HG03460 (cell line): ENCODE measurements around the gene CD274.
"Not testable (repeated sequence)": the region's sequence is repeated elsewhere in the genome, so short reads cannot be mapped to it uniquely, and the experiment has no call there.

Source experiments
- ATAC-seq: cut with Tn5 transposase; IDR thresholded peaks from one replicate; pipeline ENCODE4 v1.9.1; 2021; ENCODE audit not compliant: unreplicated experiment

Gene CD274

GRCh38 chr9:5460157-5460556 is 9.8 kb downstream of the CD274 start:
- no peak for ATAC-seq

- ATAC-seq: not testable (repeated sequence)
Observed at GRCh38 chr9:5464831-5465330, 14.5 kb downstream of the CD274 start.

- no peak for ATAC-seq
Observed at GRCh38 chr9:5466005-5466404, 15.7 kb downstream of the CD274 start.

GRCh38 chr9:5466766-5467165 is 16.4 kb downstream of the CD274 start:
- ATAC-seq: no peak

- ATAC-seq: no peak
Observed at GRCh38 chr9:5468850-5469249, 18.5 kb downstream of the CD274 start.

- ATAC-seq: no peak
Observed at GRCh38 chr9:5470122-5470521, 19.8 kb downstream of the CD274 start.

GRCh38 chr9:5470816-5471215 is 20.5 kb downstream of the CD274 start:
- ATAC-seq: no peak

GRCh38 chr9:5475611-5476010 is 25.3 kb downstream of the CD274 start:
- ATAC-seq: not testable (repeated sequence)

- ATAC-seq: no peak
Observed at GRCh38 chr9:5478206-5478605, 27.9 kb downstream of the CD274 start.

GRCh38 chr9:5479994-5480694 is 29.8 kb downstream of the CD274 start:
- peak; percentile 53 for ATAC-seq

GRCh38 chr9:5480919-5481318 is 30.6 kb downstream of the CD274 start:
- ATAC-seq: no peak

GRCh38 chr9:5481322-5482040 is 31.1 kb downstream of the CD274 start:
- no peak for ATAC-seq

GRCh38 chr9:5482194-5482593 is 31.9 kb downstream of the CD274 start:
- ATAC-seq: no peak

- no peak for ATAC-seq
Observed at GRCh38 chr9:5483306-5483705, 33.0 kb downstream of the CD274 start.

- no peak for ATAC-seq
Observed at GRCh38 chr9:5485378-5486085, 35.2 kb downstream of the CD274 start.

GRCh38 chr9:5486988-5487387 is 36.6 kb downstream of the CD274 start:
- no peak for ATAC-seq

- ATAC-seq: no peak
Observed at GRCh38 chr9:5488221-5489008, 38.1 kb downstream of the CD274 start.

GRCh38 chr9:5489630-5490490 is 39.5 kb downstream of the CD274 start:
- no peak for ATAC-seq

- no peak for ATAC-seq
Observed at GRCh38 chr9:5492965-5493678, 42.8 kb downstream of the CD274 start.
